ENCODE measurements around the gene C6orf89. TPM values are rescaled to one million over a fixed set of nuclear protein-coding genes. Genes with fewer than 3 reads are reported as not detected.

C6orf89 gene
- total RNA-seq, 1 experiment from 2014 or later = 32.9 TPM

DNA sequence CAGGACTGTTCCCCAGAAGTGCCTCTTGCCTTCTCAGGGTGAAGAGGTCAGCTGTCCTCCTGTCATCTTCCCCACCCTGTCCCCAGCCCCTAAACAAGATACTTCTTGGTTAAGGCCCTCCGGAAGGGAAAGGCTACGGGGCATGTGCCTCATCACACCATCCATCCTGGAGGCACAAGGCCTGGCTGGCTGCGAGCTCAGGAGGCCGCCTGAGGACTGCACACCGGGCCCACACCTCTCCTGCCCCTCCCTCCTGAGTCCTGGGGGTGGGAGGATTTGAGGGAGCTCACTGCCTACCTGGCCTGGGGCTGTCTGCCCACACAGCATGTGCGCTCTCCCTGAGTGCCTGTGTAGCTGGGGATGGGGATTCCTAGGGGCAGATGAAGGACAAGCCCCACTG, 78.6 kb downstream of the C6orf89 start:
- no TSS peak for BruUV-seq (replicated peaks)
- CTCF ChIA-PET = no interaction called here

More for the DNA sequence above, 78.6 kb downstream of the C6orf89 start:
- H3K27ac ChIP-seq (ENCODE audit: low read depth, low read length) = no peak overlapping the region; the same call in 1 of the 2 replicates
- intact Hi-C loops (cut with micrococcal nuclease) = no loop called here
- H3K4me3 ChIP-seq (replicated peaks in 1 of 2; ENCODE audit: low read depth in 1 of 2, low read length in 2 of 2) = no peak overlapping the region
- H2AFZ ChIP-seq (ENCODE audit: low read depth, low read length, poor library complexity, severe bottlenecking) = no peak overlapping the region
- H3K4me1 ChIP-seq (ENCODE audit: control insufficient read depth in 1 of 2, insufficient read depth in 2 of 2, low read length in 2 of 2) = peaks cover 15 to 36% of the 10 kb centered on the region in 2 experiments
- no peaks in the 10 kb centered on the region for H4K20me1 ChIP-seq (ENCODE audit: insufficient read depth)
- no peak for ATAC-seq
- POLR2A ChIA-PET = no interaction called here
- peaks cover 8 to 19% of the 10 kb centered on the region in 2 experiments; a peak in 2 of 4 replicates for H3K36me3 ChIP-seq (ENCODE audit: control insufficient read depth in 1 of 2, insufficient read depth in 2 of 2, low read length in 2 of 2)
- no peaks in the 10 kb centered on the region for H3K9me3 ChIP-seq (ENCODE audit: control insufficient read depth in 1 of 2, insufficient read depth in 1 of 2, low read depth in 1 of 2, low read length in 2 of 2)
- H3K9ac ChIP-seq (ENCODE audit: low read length) = no peak overlapping the region
- H3K79me2 ChIP-seq (ENCODE audit: insufficient read depth, low read length) = no peaks in the 10 kb centered on the region
- no peaks in the 10 kb centered on the region for H3K27me3 ChIP-seq (ENCODE audit: insufficient read depth, low read length)
- RAD21 ChIA-PET (ENCODE audit: low non-redundant PET in 1 of 2, low total read pairs in 2 of 2, uncharacterized antibody in 2 of 2, unreplicated experiment in 2 of 2) = no interaction called here
- H3K9me2 ChIP-seq (ENCODE audit: insufficient read depth) = no peaks in the 10 kb centered on the region
- no peak for TF ChIP-seq CBX3 (IDR thresholded peaks at IDR 0.05; ENCODE audit: low read depth)
- TF ChIP-seq SRF (IDR thresholded peaks at IDR 0.05; ENCODE audit: low read depth) = no peak
- no peak for TF ChIP-seq SIN3A (IDR thresholded peaks at IDR 0.05; ENCODE audit: low read depth)
- no peak for TF ChIP-seq EZH2 (IDR thresholded peaks at IDR 0.05)
- TF ChIP-seq, protein P1, sequence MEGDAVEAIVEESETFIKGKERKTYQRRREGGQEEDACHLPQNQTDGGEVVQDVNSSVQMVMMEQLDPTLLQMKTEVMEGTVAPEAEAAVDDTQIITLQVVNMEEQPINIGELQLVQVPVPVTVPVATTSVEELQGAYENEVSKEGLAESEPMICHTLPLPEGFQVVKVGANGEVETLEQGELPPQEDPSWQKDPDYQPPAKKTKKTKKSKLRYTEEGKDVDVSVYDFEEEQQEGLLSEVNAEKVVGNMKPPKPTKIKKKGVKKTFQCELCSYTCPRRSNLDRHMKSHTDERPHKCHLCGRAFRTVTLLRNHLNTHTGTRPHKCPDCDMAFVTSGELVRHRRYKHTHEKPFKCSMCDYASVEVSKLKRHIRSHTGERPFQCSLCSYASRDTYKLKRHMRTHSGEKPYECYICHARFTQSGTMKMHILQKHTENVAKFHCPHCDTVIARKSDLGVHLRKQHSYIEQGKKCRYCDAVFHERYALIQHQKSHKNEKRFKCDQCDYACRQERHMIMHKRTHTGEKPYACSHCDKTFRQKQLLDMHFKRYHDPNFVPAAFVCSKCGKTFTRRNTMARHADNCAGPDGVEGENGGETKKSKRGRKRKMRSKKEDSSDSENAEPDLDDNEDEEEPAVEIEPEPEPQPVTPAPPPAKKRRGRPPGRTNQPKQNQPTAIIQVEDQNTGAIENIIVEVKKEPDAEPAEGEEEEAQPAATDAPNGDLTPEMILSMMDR (IDR thresholded peaks at IDR 0.05 in 2 of 3, conservative IDR thresholded peaks at IDR 0.05 in 1 of 3; ENCODE audit: borderline replicate concordance in 1 of 3, insufficient read depth in 1 of 3, low read depth in 2 of 3, low read length in 2 of 3) = no peak
- no peak for TF ChIP-seq ELF1 (IDR thresholded peaks at IDR 0.05; ENCODE audit: borderline replicate concordance, low read depth)
- TF ChIP-seq, protein P2, sequence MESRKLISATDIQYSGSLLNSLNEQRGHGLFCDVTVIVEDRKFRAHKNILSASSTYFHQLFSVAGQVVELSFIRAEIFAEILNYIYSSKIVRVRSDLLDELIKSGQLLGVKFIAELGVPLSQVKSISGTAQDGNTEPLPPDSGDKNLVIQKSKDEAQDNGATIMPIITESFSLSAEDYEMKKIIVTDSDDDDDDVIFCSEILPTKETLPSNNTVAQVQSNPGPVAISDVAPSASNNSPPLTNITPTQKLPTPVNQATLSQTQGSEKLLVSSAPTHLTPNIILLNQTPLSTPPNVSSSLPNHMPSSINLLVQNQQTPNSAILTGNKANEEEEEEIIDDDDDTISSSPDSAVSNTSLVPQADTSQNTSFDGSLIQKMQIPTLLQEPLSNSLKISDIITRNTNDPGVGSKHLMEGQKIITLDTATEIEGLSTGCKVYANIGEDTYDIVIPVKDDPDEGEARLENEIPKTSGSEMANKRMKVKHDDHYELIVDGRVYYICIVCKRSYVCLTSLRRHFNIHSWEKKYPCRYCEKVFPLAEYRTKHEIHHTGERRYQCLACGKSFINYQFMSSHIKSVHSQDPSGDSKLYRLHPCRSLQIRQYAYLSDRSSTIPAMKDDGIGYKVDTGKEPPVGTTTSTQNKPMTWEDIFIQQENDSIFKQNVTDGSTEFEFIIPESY (IDR thresholded peaks at IDR 0.05; ENCODE audit: extremely low read depth, insufficient replicate concordance, low read length) = no peak
- TF ChIP-seq EZH2phosphoT487 (IDR thresholded peaks at IDR 0.05; ENCODE audit: borderline replicate concordance) = no peak
- TF ChIP-seq ZNF274 (IDR thresholded peaks at IDR 0.05; ENCODE audit: low read depth, low read length) = no peak
- no peak for TF ChIP-seq EGR1 (IDR thresholded peaks at IDR 0.05; ENCODE audit: low read depth)
- TF ChIP-seq CEBPB (IDR thresholded peaks at IDR 0.05; ENCODE audit: low read depth) = no peak
- no peak for TF ChIP-seq POLR2A (IDR thresholded peaks at IDR 0.05; ENCODE audit: borderline replicate concordance, extremely low read depth, insufficient read depth, insufficient read length)
- TF ChIP-seq, protein P3, sequence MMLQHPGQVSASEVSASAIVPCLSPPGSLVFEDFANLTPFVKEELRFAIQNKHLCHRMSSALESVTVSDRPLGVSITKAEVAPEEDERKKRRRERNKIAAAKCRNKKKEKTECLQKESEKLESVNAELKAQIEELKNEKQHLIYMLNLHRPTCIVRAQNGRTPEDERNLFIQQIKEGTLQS (IDR thresholded peaks at IDR 0.05) = no peak
- no peak for DNase-seq (ENCODE audit: low read depth, low spot score)
- H3K4me2 ChIP-seq (ENCODE audit: low read length) = no peak overlapping the region

All from HCT116 (cell line).